GM23338 (cell line): ENCODE measurements around the gene ABI1.

Experiments
- EZH2 ChIP-seq: fragments of 200-600 bp; sonication (generic); IDR thresholded peaks from one replicate; pipeline ENCODE4 v1.8.0; 2017; ENCODE audit warnings: antibody characterized with exemption, mild to moderate bottlenecking, low read depth; ENCODE audit not compliant: unreplicated experiment
- EZH2phosphoT487 ChIP-seq: fragments of 200-600 bp; sonication (generic); IDR thresholded peaks from one replicate; pipeline ENCODE4 v1.8.1; 2018; ENCODE audit warnings: antibody characterized with exemption; ENCODE audit not compliant: unreplicated experiment
- JUNB ChIP-seq: IDR thresholded peaks from one replicate; pipeline ENCODE4 v1.6.1; 2016; ENCODE audit warnings: antibody characterized with exemption; ENCODE audit not compliant: unreplicated experiment
- NANOG ChIP-seq: IDR thresholded peaks from 2 replicates; pipeline ENCODE4 v1.6.1; 2016; ENCODE audit warnings: antibody characterized with exemption, borderline replicate concordance
- POLR2AphosphoS5 ChIP-seq: IDR thresholded peaks from 2 replicates; pipeline ENCODE4 v1.6.1; 2016; ENCODE audit warnings: antibody characterized with exemption, low read depth
- ZNF114 ChIP-seq: fragments of 250-450 bp; sonication (Bioruptor Pico); IDR thresholded peaks from 2 replicates; pipeline ENCODE4 v1.5.0; 2020; ENCODE audit warnings: mild to moderate bottlenecking, moderate library complexity
- ZNF331 ChIP-seq: fragments of 250-450 bp; sonication (Bioruptor Pico); IDR thresholded peaks from 2 replicates; pipeline ENCODE4 v1.5.0; 2020; ENCODE audit warnings: low read depth, mild to moderate bottlenecking, moderate library complexity
- TF ChIP-seq, protein P1 (sequence below), 2 experiments: fragments of 200-600 bp in 1 of 2; sonication (generic) in 1 of 2; conservative IDR thresholded peaks; 2 replicates each; pipeline versions ENCODE4 v1.5.1 to v1.6.1; 2016 to 2017; ENCODE audit warnings: antibody characterized with exemption in 2 of 2, low read depth in 2 of 2, mild to moderate bottlenecking in 2 of 2, moderate library complexity in 1 of 2
- TF ChIP-seq, protein P2 (sequence below): IDR thresholded peaks from one replicate; pipeline ENCODE4 v1.6.1; 2018; ENCODE audit warnings: antibody characterized with exemption; ENCODE audit not compliant: unreplicated experiment

DNA sequence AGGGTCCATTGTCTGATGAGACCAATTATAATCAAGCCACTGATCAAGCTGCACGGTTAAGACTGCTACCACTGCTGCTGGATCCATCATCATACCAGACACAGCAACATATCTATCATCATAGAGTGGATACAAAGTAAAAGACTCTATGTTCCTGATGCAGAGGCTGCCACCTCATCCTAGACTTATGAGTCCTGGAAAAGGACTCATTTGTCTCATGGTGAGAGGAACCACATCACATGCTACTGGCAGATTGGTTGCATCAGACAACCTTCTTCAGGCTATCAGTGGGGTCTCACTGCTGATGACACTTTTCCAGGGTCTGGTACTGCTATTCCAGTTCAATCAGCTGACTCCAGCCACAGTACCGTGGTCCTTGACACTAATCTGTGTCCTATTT, 79.0 kb downstream of the ABI1 start:
- TF ChIP-seq, protein P1, sequence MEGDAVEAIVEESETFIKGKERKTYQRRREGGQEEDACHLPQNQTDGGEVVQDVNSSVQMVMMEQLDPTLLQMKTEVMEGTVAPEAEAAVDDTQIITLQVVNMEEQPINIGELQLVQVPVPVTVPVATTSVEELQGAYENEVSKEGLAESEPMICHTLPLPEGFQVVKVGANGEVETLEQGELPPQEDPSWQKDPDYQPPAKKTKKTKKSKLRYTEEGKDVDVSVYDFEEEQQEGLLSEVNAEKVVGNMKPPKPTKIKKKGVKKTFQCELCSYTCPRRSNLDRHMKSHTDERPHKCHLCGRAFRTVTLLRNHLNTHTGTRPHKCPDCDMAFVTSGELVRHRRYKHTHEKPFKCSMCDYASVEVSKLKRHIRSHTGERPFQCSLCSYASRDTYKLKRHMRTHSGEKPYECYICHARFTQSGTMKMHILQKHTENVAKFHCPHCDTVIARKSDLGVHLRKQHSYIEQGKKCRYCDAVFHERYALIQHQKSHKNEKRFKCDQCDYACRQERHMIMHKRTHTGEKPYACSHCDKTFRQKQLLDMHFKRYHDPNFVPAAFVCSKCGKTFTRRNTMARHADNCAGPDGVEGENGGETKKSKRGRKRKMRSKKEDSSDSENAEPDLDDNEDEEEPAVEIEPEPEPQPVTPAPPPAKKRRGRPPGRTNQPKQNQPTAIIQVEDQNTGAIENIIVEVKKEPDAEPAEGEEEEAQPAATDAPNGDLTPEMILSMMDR (conservative IDR thresholded peaks at IDR 0.05; ENCODE audit: low read depth in 2 of 2): no peak
- TF ChIP-seq EZH2 (no peak), ZNF114 (CRISPR knock-in tag) (no peak), JUNB (no peak), POLR2AphosphoS5 (no peak), NANOG (no peak), EZH2phosphoT487 (no peak), ZNF331 (CRISPR knock-in tag) (no peak)
- TF ChIP-seq, protein P2, sequence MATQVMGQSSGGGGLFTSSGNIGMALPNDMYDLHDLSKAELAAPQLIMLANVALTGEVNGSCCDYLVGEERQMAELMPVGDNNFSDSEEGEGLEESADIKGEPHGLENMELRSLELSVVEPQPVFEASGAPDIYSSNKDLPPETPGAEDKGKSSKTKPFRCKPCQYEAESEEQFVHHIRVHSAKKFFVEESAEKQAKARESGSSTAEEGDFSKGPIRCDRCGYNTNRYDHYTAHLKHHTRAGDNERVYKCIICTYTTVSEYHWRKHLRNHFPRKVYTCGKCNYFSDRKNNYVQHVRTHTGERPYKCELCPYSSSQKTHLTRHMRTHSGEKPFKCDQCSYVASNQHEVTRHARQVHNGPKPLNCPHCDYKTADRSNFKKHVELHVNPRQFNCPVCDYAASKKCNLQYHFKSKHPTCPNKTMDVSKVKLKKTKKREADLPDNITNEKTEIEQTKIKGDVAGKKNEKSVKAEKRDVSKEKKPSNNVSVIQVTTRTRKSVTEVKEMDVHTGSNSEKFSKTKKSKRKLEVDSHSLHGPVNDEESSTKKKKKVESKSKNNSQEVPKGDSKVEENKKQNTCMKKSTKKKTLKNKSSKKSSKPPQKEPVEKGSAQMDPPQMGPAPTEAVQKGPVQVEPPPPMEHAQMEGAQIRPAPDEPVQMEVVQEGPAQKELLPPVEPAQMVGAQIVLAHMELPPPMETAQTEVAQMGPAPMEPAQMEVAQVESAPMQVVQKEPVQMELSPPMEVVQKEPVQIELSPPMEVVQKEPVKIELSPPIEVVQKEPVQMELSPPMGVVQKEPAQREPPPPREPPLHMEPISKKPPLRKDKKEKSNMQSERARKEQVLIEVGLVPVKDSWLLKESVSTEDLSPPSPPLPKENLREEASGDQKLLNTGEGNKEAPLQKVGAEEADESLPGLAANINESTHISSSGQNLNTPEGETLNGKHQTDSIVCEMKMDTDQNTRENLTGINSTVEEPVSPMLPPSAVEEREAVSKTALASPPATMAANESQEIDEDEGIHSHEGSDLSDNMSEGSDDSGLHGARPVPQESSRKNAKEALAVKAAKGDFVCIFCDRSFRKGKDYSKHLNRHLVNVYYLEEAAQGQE: no peak
